ENCODE data around the gene ATAD2B. TPM values are rescaled to one million over a fixed set of nuclear protein-coding genes. Genes with fewer than 3 reads are reported as not detected.

The ATAD2B gene
- polyA plus RNA-seq, 1 of the 3 experiments (the other 2 are of a cell fraction) = 1.3 TPM

DNA sequence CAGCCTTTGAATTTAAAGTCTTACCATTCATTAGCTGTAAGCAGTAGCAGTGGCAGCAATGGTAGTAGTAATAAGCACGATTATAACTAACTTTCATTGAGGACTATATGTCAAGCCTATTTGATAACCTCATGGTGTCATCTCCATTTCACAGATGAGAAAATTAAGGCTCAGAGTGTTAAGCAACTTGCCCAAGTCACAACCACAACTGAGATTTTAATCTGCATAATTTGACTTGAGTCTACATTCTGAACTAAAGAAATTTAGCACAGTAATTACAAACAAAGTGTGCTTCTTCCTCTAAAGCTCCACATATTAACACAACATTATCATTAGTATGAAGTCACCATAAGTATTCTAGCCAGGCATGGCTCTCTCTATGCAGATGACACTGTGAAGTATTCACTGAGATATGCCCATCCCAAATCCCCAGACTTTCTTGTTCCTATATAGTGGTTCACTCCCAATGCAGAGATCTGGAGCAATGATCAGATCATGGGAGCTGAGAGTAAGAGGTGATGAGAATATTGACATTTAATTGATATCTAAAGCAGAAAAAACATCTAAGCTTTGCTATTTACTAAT lies 120.2 kb downstream of the ATAD2B start:
- Histone ChIP-seq H3K36me3 (replicated peaks in 1 of 2; ENCODE audit: control insufficient read depth in 1 of 2, insufficient read depth in 2 of 2, low read length in 1 of 2) (peaks cover 14 to 23% of the 10 kb centered on the region in 2 experiments), H3K4me3 (ENCODE audit: low read depth in 2 of 2, low read length in 1 of 2) (no peak overlapping the region), H3K4me1 (ENCODE audit: control insufficient read depth in 1 of 2, insufficient read depth in 2 of 2, low read depth in 1 of 2, low read length in 1 of 2) (peaks cover 2 to 16% of the 10 kb centered on the region in 2 experiments; a peak in 3 of 4 replicates), H3K4me2 (no peak overlapping the region), H3K9ac (no peak overlapping the region), H3F3A (replicated peaks; ENCODE audit: insufficient read depth) (peaks cover 14% of the 10 kb centered on the region), H2AFZ (ENCODE audit: low read depth) (no peak overlapping the region), H3K79me2 (ENCODE audit: insufficient read depth) (no peaks in the 10 kb centered on the region), H3K9me2 (no peaks in the 10 kb centered on the region), H3K27ac (ENCODE audit: low read depth in 2 of 2, low read length in 1 of 2) (no peak overlapping the region), H3K9me3 (no peaks in the 10 kb centered on the region), H4K20me1 (ENCODE audit: insufficient read depth) (peaks cover 5% of the 10 kb centered on the region; the same call in 1 of the 2 replicates), H3K27me3 (ENCODE audit: insufficient read depth) (no peaks in the 10 kb centered on the region)
- 88% methylated on average over 1 of the region's 1 CpG for WGBS (ENCODE audit: low lambda C conversion rate)
- CTCF ChIA-PET = interaction anchor here (0.9 to 2.9 kb wide), 5 partner anchors 9 to 21 kb away, joined by 3 to 17 read pairs (median 3); no protein-coding TSS in a partner anchor
- no peak for TF ChIP-seq ELF1 (IDR thresholded peaks at IDR 0.05)
- TF ChIP-seq NFIC (IDR thresholded peaks at IDR 0.05; ENCODE audit: borderline replicate concordance) = no peak
- TF ChIP-seq, protein P1, sequence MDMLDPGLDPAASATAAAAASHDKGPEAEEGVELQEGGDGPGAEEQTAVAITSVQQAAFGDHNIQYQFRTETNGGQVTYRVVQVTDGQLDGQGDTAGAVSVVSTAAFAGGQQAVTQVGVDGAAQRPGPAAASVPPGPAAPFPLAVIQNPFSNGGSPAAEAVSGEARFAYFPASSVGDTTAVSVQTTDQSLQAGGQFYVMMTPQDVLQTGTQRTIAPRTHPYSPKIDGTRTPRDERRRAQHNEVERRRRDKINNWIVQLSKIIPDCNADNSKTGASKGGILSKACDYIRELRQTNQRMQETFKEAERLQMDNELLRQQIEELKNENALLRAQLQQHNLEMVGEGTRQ (IDR thresholded peaks at IDR 0.05; ENCODE audit: borderline replicate concordance, low read depth, low read length) = no peak
- TF ChIP-seq GABPA (IDR thresholded peaks at IDR 0.05; ENCODE audit: low read depth) = no peak
- TF ChIP-seq, protein P2, sequence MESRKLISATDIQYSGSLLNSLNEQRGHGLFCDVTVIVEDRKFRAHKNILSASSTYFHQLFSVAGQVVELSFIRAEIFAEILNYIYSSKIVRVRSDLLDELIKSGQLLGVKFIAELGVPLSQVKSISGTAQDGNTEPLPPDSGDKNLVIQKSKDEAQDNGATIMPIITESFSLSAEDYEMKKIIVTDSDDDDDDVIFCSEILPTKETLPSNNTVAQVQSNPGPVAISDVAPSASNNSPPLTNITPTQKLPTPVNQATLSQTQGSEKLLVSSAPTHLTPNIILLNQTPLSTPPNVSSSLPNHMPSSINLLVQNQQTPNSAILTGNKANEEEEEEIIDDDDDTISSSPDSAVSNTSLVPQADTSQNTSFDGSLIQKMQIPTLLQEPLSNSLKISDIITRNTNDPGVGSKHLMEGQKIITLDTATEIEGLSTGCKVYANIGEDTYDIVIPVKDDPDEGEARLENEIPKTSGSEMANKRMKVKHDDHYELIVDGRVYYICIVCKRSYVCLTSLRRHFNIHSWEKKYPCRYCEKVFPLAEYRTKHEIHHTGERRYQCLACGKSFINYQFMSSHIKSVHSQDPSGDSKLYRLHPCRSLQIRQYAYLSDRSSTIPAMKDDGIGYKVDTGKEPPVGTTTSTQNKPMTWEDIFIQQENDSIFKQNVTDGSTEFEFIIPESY (IDR thresholded peaks at IDR 0.05; ENCODE audit: borderline replicate concordance, low read depth) = no peak
- TF ChIP-seq FOXM1 (IDR thresholded peaks at IDR 0.05; ENCODE audit: low read depth) = no peak
- TF ChIP-seq EZH2phosphoT487 (IDR thresholded peaks at IDR 0.05; ENCODE audit: borderline replicate concordance, low read depth) = no peak
- no peak for TF ChIP-seq NRF1 (IDR thresholded peaks at IDR 0.05; ENCODE audit: low read depth, low read length)
- TF ChIP-seq MXI1 (IDR thresholded peaks at IDR 0.05; ENCODE audit: low read depth, low read length) = no peak
- TF ChIP-seq, protein P3, sequence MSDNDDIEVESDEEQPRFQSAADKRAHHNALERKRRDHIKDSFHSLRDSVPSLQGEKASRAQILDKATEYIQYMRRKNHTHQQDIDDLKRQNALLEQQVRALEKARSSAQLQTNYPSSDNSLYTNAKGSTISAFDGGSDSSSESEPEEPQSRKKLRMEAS (IDR thresholded peaks at IDR 0.05; ENCODE audit: low read depth) = no peak
- TF ChIP-seq CHD2 (IDR thresholded peaks at IDR 0.05; ENCODE audit: low read length, partially characterized antibody) = no peak
- TF ChIP-seq, protein P4, sequence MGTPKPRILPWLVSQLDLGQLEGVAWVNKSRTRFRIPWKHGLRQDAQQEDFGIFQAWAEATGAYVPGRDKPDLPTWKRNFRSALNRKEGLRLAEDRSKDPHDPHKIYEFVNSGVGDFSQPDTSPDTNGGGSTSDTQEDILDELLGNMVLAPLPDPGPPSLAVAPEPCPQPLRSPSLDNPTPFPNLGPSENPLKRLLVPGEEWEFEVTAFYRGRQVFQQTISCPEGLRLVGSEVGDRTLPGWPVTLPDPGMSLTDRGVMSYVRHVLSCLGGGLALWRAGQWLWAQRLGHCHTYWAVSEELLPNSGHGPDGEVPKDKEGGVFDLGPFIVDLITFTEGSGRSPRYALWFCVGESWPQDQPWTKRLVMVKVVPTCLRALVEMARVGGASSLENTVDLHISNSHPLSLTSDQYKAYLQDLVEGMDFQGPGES (IDR thresholded peaks at IDR 0.05; ENCODE audit: low read depth, low read length) = no peak
- TF ChIP-seq, protein P5, sequence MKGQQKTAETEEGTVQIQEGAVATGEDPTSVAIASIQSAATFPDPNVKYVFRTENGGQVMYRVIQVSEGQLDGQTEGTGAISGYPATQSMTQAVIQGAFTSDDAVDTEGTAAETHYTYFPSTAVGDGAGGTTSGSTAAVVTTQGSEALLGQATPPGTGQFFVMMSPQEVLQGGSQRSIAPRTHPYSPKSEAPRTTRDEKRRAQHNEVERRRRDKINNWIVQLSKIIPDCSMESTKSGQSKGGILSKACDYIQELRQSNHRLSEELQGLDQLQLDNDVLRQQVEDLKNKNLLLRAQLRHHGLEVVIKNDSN (IDR thresholded peaks at IDR 0.05; ENCODE audit: borderline replicate concordance, low read depth) = no peak
- TF ChIP-seq MEF2A (IDR thresholded peaks at IDR 0.05; ENCODE audit: borderline replicate concordance, low read depth) = no peak
- TF ChIP-seq RXRA (IDR thresholded peaks at IDR 0.05; ENCODE audit: borderline replicate concordance, low read depth) = no peak
- POLR2A ChIA-PET = no interaction called here
- DNase-seq = no peak
